HG03439 (cell line): ENCODE data around the gene ASMTL.
"Not testable (repeated sequence)": the region's sequence is repeated elsewhere in the genome, so short reads cannot be mapped to it uniquely, and the experiment has no call there.

Source experiments
- ATAC-seq: cut with Tn5 transposase; IDR thresholded peaks from one replicate; pipeline ENCODE4 v1.9.1; 2021; ENCODE audit warnings: mild to moderate bottlenecking, moderate library complexity; ENCODE audit not compliant: unreplicated experiment

Gene ASMTL

GRCh38 chrX:1416327-1416784, 36.4 kb downstream of the ASMTL start:
- ATAC-seq, result no peak

GRCh38 chrX:1412551-1413161, 40.1 kb downstream of the ASMTL start:
- no peak for ATAC-seq

- no peak for ATAC-seq
Observed at GRCh38 chrX:1411326-1411725, 41.4 kb downstream of the ASMTL start.

- no peak for ATAC-seq
Observed at GRCh38 chrX:1407035-1407434, 45.7 kb downstream of the ASMTL start.

- not testable (repeated sequence) for ATAC-seq
Observed at GRCh38 chrX:1405769-1406168, 46.9 kb downstream of the ASMTL start.

- ATAC-seq, result not testable (repeated sequence)
Observed at GRCh38 chrX:1403867-1404266, 48.8 kb downstream of the ASMTL start.

GRCh38 chrX:1403228-1403627, 49.5 kb downstream of the ASMTL start:
- no peak for ATAC-seq

- ATAC-seq, result no peak
Observed at GRCh38 chrX:1401611-1402430, 50.9 kb downstream of the ASMTL start.

GRCh38 chrX:1400742-1401471, 51.8 kb downstream of the ASMTL start:
- ATAC-seq, result no peak

- ATAC-seq, result no peak
Observed at GRCh38 chrX:1400049-1400448, 52.7 kb downstream of the ASMTL start.

GRCh38 chrX:1398431-1399340, 54.0 kb downstream of the ASMTL start:
- no peak for ATAC-seq

GRCh38 chrX:1397441-1398270, 55.1 kb downstream of the ASMTL start:
- no peak for ATAC-seq

- ATAC-seq, result no peak
Observed at GRCh38 chrX:1397001-1397400, 55.7 kb downstream of the ASMTL start.

- no peak for ATAC-seq
Observed at GRCh38 chrX:1395646-1396216, 57.0 kb downstream of the ASMTL start.

- ATAC-seq, result no peak
Observed at GRCh38 chrX:1394731-1395501, 57.8 kb downstream of the ASMTL start.

GRCh38 chrX:1393871-1394615, 58.7 kb downstream of the ASMTL start:
- no peak for ATAC-seq

- peak; percentile 27 for ATAC-seq
Observed at GRCh38 chrX:1392376-1393068, 60.2 kb downstream of the ASMTL start.
